HS-27A (cell line): ENCODE data around the gene HRAS.

Experiments
- DNase-seq: peaks from one replicate; pipeline ENCODE4 v3.0.0-alpha.2; 2012; ENCODE audit warnings: low read depth, missing footprints

Gene HRAS

GRCh38 chr11:553083-553987, 18.0 kb upstream of the HRAS start:
- DNase-seq: no peak

- no peak for DNase-seq
Observed at GRCh38 chr11:551596-551995, 16.2 kb upstream of the HRAS start.

- no peak for DNase-seq
Observed at GRCh38 chr11:551131-551530, 15.8 kb upstream of the HRAS start.

- no peak for DNase-seq
Observed at GRCh38 chr11:550746-551085, 15.3 kb upstream of the HRAS start.

GRCh38 chr11:550021-550745, 14.8 kb upstream of the HRAS start:
- no peak for DNase-seq

GRCh38 chr11:548700-549603, 13.6 kb upstream of the HRAS start:
- no peak for DNase-seq

GRCh38 chr11:545171-545570, 9.8 kb upstream of the HRAS start:
- DNase-seq: no peak

GRCh38 chr11:544817-545166, 9.4 kb upstream of the HRAS start:
- no peak for DNase-seq

- no peak for DNase-seq
Observed at GRCh38 chr11:541433-541885, 6.1 kb upstream of the HRAS start.

- no peak for DNase-seq
Observed at GRCh38 chr11:540583-541432, 5.4 kb upstream of the HRAS start.

GRCh38 chr11:539971-540481, 4.7 kb upstream of the HRAS start:
- no peak for DNase-seq

GRCh38 chr11:538431-539051, 3.2 kb upstream of the HRAS start:
- no peak for DNase-seq

- DNase-seq: no peak
Observed at GRCh38 chr11:537622-538430, 2.5 kb upstream of the HRAS start.

GRCh38 chr11:536841-537621, 1.7 kb upstream of the HRAS start, which contains the start of gene LRRC56:
Gene LRRC56, plus strand, starts transcription at chr11:537527. Its CDS starts 3,158 bp downstream, at chr11:540685.
- DNase-seq: no peak

- DNase-seq: no peak
Observed at GRCh38 chr11:535210-535518, 212 bp downstream of the HRAS start.

GRCh38 chr11:534396-535209, 773 bp downstream of the HRAS start:
- DNase-seq: no peak

- DNase-seq: no peak
Observed at GRCh38 chr11:533586-534395, 1.6 kb downstream of the HRAS start.
